Activated naive CD8-positive, alpha-beta T cell treated with anti-CD3 and anti-CD28 coated beads, Interleukin-2, amount 50 U/mL, for 16 hours (primary cell): ENCODE data around the gene ADAM12.
"Not testable (repeated sequence)": the region's sequence is repeated elsewhere in the genome, so short reads cannot be mapped to it uniquely, and the experiment has no call there.

Source experiments
- DNase-seq: peaks from one replicate; pipeline ENCODE4 v3.0.0-alpha.2; 2020; ENCODE audit warnings: low read depth, low spot score

The ADAM12 gene

DNA sequence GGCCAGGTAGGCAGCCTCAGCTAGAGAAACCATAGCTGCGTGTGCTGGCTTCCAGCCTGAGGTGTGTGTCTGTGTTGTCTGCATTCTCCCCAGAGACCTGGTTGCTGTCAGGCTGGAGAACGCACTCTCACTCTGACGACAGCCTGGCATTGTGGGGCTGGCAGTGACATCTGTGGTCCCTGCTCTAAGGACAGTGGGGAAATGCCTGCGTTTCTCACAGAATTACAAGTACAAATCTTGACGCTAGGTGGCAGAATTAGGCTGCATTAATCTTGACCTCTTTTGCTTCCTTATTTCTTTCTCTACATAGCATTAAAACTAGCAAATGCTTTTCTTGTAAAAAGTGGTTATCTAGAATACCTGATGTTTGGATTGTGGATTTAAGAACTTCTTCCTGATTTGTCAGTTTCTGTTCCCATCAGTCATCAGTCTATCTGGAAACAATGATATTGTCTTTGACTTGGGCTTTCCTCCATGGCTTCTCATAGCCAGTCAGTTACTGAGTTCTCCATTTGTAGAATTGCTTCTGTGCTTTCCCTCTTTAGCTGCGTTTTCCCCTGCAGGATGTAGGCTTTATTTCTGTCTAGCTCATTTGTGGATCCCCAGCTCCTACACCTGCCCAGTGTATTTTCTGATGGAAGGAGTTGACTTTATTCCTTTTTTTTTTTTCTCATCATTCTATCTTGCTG is 405.9 kb downstream of the ADAM12 start:
- DNase-seq, result no peak

DNA sequence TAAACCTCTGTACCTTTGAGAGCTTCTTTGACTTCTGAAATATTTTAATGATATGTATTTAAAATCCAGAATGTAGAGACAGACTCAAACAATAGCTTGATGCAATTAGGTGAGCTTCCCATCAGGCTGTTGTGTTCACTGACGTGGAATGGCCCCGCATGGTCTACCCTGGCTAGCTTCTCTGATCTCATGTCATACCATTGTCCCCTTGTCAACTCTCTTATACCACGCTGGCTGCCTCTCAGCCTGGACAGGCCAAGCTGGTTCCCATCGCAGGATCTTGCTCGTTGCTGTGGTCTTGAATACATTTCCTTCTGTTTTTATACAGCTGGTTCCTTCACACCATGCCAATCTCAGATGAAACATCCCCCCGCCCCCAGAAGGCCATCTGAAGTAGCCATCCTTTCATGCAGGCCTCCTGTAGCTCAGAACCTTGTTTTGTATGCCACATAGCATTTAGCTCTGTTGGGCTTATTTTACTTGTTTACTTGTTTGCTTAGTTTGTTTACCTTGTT is 407.7 kb downstream of the ADAM12 start:
- DNase-seq, result no peak

DNA sequence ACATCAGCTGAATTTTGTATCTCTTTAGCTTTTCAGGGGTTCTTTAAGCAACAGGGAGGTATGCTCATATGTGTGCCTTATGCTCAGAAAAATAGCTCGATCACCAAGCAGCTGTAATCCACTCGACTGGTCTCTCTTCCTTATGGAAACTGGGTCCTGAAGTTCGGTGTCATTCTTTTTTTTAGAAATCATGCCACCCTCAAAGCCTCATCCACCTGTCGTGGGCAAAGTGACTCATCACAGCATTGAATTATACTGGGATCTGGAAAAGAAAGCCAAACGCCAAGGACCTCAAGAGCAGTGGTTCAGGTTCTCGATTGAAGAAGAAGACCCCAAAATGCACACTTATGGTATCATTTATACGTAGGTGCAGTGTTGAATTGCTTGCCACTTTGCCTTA is 408.3 kb downstream of the ADAM12 start:
- DNase-seq, result no peak

DNA sequence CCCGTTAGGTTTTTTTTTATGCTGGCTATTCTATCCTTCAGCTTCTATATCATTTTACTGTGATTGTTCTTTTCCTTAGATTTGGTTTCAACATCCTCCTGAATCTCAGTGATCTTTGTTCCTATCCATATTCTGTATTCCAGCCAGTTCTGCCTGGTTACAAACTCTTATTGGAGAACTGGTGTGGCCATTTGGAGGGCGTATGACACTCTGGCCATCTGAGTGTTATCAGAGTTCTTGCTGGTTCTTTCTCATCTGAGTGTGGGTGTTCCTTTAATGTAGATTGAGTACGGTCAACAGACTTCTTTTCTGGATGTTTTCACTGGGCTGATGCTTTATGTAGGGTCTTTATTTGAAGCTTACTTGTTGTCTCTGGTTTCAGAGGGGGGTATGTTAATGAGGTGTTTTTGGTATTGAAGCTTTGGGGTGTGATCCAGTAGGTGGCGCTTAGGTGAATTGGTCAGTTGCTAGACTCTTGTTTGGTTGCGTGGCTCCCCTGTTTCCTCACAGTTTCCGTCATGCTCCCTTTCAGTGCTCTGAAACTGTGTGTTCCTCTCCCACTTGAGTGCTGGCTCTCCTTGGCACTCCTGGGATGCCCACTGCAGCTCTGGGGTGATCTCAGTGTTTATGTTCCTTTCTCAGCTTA is 411.2 kb downstream of the ADAM12 start:
- no peak for DNase-seq

DNA sequence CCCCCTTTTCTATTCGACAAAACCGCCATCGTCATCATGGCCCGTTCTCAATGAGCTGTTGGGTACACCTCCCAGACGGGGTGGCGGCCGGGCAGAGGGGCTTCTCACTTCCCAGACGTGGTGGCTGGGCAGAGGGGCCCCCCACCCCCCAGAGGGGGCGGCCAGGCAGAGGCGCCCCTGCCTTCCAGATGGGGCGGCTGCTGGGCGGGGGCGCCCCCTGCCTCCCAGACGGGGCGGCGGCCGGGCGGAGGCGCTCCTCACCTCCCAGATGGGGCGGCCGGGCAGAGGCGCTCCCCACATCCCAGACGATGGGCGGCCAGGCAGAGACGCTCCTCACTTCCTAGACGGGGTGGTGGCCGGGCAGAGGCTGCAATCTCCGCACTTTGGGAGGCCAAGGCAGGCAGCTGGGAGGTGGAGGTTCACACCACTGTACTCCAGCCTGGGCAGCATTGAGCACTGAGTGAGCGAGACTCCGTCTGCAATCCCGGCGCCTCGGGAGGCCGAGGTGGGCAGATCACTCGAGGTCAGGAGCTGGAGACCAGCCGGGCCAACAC is 418.1 kb downstream of the ADAM12 start:
- DNase-seq, result not testable (repeated sequence)

DNA sequence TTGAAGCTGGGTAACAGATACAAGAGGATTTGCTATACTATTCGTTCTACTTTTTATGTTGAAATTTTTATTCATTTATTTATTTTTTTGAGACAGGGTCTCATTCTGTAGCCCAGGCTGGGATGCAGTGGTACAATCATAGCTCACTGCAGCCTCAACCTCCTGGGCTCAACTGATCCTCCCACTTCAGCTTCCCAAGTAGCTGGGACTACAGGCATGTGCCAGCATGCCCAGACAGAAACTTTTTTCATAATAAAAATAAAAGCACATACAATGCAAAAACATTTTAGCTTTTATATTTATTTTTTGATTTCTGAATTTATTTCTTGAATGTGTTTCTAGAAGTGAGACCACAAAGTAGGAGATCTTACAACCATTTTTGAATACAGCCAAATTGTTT is 420.7 kb downstream of the ADAM12 start:
- no peak for DNase-seq

DNA sequence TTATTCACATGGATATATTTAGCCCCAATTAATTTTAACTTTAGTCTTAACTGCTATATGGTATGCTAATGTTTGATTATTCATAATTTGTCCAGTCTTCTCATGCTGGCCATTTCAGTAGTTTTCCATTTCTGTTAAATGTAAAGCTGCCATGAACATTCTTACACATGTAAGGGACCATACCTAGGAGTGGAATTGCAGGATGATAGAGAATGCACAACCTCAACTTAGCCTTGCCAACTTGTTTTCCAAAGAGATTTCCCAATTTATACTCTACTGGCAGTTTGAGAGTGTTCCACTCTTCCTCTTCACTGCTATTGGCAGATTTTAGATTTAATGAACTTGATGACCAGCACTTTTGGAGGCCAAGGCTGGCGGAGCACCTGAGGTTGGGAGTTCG is 423.7 kb downstream of the ADAM12 start:
- DNase-seq, result no peak
